BLaER1 (cell line): ENCODE results near the gene RHPN2.

ENCODE experiments used
- H3K27ac ChIP-seq: shearing (Covaris generic); formaldehyde crosslinking; 2 replicates; pipeline ENCODE4 v1.8.1; 2022
- H3K27me3 ChIP-seq: shearing (Covaris generic); formaldehyde crosslinking; 2 replicates; pipeline ENCODE4 v1.8.1; 2022
- H3K36me3 ChIP-seq: shearing (Covaris generic); formaldehyde crosslinking; 2 replicates; pipeline ENCODE4 v1.8.1; 2022
- H3K4me1 ChIP-seq: shearing (Covaris generic); formaldehyde crosslinking; 2 replicates; pipeline ENCODE4 v1.8.1; 2022
- H3K4me2 ChIP-seq: shearing (Covaris generic); formaldehyde crosslinking; 2 replicates; pipeline ENCODE4 v1.8.1; 2022
- H3K4me3 ChIP-seq: shearing (Covaris generic); formaldehyde crosslinking; 2 replicates; pipeline ENCODE4 v1.8.1; 2022
- H3K9ac ChIP-seq: shearing (Covaris generic); formaldehyde crosslinking; 2 replicates; pipeline ENCODE4 v1.8.1; 2022
- H3K9me3 ChIP-seq: shearing (Covaris generic); formaldehyde crosslinking; 2 replicates; pipeline ENCODE4 v1.8.1; 2022
- H4K20me1 ChIP-seq: shearing (Covaris generic); formaldehyde crosslinking; 2 replicates; pipeline ENCODE4 v1.8.1; 2022
- Cebpa-rat ChIP-seq: shearing (Covaris generic); IDR thresholded peaks from 2 replicates; pipeline ENCODE4 v1.8.1; 2022

RHPN2 gene

GRCh38 chr19:33094436-33095067 lies 29.9 kb upstream of the RHPN2 start:
- no peak overlapping the region for H3K27ac ChIP-seq

GRCh38 chr19:33093420-33094210 lies 28.9 kb upstream of the RHPN2 start:
- Histone ChIP-seq H3K4me3 (no peak overlapping the region), H3K9ac (no peak overlapping the region), H3K36me3 (peaks cover 95% of the 10 kb centered on the region), H3K27ac (no peak overlapping the region), H3K9me3 (no peaks in the 10 kb centered on the region), H3K4me1 (no peaks in the 10 kb centered on the region), H3K4me2 (no peak overlapping the region), H4K20me1 (no peaks in the 10 kb centered on the region), H3K27me3 (no peaks in the 10 kb centered on the region)
- TF ChIP-seq Cebpa-rat = no peak

More at GRCh38 chr19:33094436-33095067, 29.9 kb upstream of the RHPN2 start:
- Histone ChIP-seq H3K36me3 (peaks cover 92% of the 10 kb centered on the region), H3K4me1 (no peaks in the 10 kb centered on the region), H3K27me3 (no peaks in the 10 kb centered on the region), H3K4me2 (no peak overlapping the region), H4K20me1 (no peaks in the 10 kb centered on the region), H3K9me3 (no peaks in the 10 kb centered on the region), H3K4me3 (no peak overlapping the region), H3K9ac (no peak overlapping the region)
- no peak for TF ChIP-seq Cebpa-rat

GRCh38 chr19:33090179-33090578 lies 25.5 kb upstream of the RHPN2 start:
- no peak overlapping the region for H3K9ac ChIP-seq
- no peaks in the 10 kb centered on the region for H4K20me1 ChIP-seq
- no peaks in the 10 kb centered on the region for H3K9me3 ChIP-seq
- TF ChIP-seq Cebpa-rat = no peak
- no peak overlapping the region for H3K27ac ChIP-seq
- H3K4me1 ChIP-seq = no peaks in the 10 kb centered on the region
- no peaks in the 10 kb centered on the region for H3K27me3 ChIP-seq
- peaks cover 75% of the 10 kb centered on the region for H3K36me3 ChIP-seq
- H3K4me2 ChIP-seq = no peak overlapping the region
- H3K4me3 ChIP-seq = no peak overlapping the region

GRCh38 chr19:33089010-33089409 lies 24.3 kb upstream of the RHPN2 start:
- Histone ChIP-seq H3K27ac (no peak overlapping the region), H3K27me3 (no peaks in the 10 kb centered on the region), H3K9me3 (no peaks in the 10 kb centered on the region), H4K20me1 (no peaks in the 10 kb centered on the region), H3K9ac (no peak overlapping the region), H3K4me1 (no peaks in the 10 kb centered on the region), H3K4me2 (no peak overlapping the region), H3K36me3 (peaks cover 64% of the 10 kb centered on the region), H3K4me3 (no peak overlapping the region)
- TF ChIP-seq Cebpa-rat = no peak

GRCh38 chr19:33086955-33087354 lies 22.3 kb upstream of the RHPN2 start:
- H3K4me3 ChIP-seq = no peak overlapping the region
- H3K36me3 ChIP-seq = peaks cover 45% of the 10 kb centered on the region
- H3K27ac ChIP-seq = no peak overlapping the region
- no peak for TF ChIP-seq Cebpa-rat
- no peak overlapping the region for H3K4me2 ChIP-seq
- H3K9ac ChIP-seq = no peak overlapping the region
- peaks cover 6% of the 10 kb centered on the region for H3K4me1 ChIP-seq
- no peaks in the 10 kb centered on the region for H4K20me1 ChIP-seq
- no peaks in the 10 kb centered on the region for H3K27me3 ChIP-seq
- no peaks in the 10 kb centered on the region for H3K9me3 ChIP-seq

- Histone ChIP-seq H3K4me3 (no peak overlapping the region), H3K27ac (no peak overlapping the region), H3K36me3 (peaks cover 33% of the 10 kb centered on the region), H4K20me1 (no peaks in the 10 kb centered on the region), H3K27me3 (no peaks in the 10 kb centered on the region), H3K4me1 (peaks cover 10% of the 10 kb centered on the region), H3K9me3 (no peaks in the 10 kb centered on the region), H3K4me2 (no peak overlapping the region), H3K9ac (no peak overlapping the region)
- TF ChIP-seq Cebpa-rat = no peak
Measured at GRCh38 chr19:33085570-33086128, 21.0 kb upstream of the RHPN2 start.

- peak within 1 kb of the TSS; percentile 79 for H3K27ac ChIP-seq
- TF ChIP-seq Cebpa-rat = no peak
- peaks cover 6% of the 10 kb centered on the region; the same call in 1 of the 2 replicates for H3K36me3 ChIP-seq
- peak within 1 kb of the TSS; percentile 90 for H3K4me2 ChIP-seq
- peak within 1 kb of the TSS; percentile 89 for H3K9ac ChIP-seq
- no peaks in the 10 kb centered on the region for H3K9me3 ChIP-seq
- no peaks in the 10 kb centered on the region for H3K27me3 ChIP-seq
- H3K4me3 ChIP-seq = peak within 1 kb of the TSS; percentile 90
- H3K4me1 ChIP-seq = peaks cover 22% of the 10 kb centered on the region
- H4K20me1 ChIP-seq = no peaks in the 10 kb centered on the region
Measured at GRCh38 chr19:33080761-33081681, 16.3 kb upstream of the RHPN2 start, which contains the start of gene GPATCH1. Gene GPATCH1 (plus strand): TSS chr19:33081181. CDS start chr19:33081194, 13 bp downstream.

GRCh38 chr19:33075519-33075918 lies 10.8 kb upstream of the RHPN2 start:
- no peaks in the 10 kb centered on the region for H3K27me3 ChIP-seq
- no peak for TF ChIP-seq Cebpa-rat
- H3K36me3 ChIP-seq = no peaks in the 10 kb centered on the region
- no peak overlapping the region for H3K4me3 ChIP-seq
- H3K4me2 ChIP-seq = no peak overlapping the region
- no peaks in the 10 kb centered on the region for H4K20me1 ChIP-seq
- peaks cover 11% of the 10 kb centered on the region; the same call in 1 of the 2 replicates for H3K4me1 ChIP-seq
- no peaks in the 10 kb centered on the region for H3K9me3 ChIP-seq
- H3K9ac ChIP-seq = no peak overlapping the region
- H3K27ac ChIP-seq = no peak overlapping the region

- no peaks in the 10 kb centered on the region for H3K9me3 ChIP-seq
- H3K27me3 ChIP-seq = no peaks in the 10 kb centered on the region
- H3K9ac ChIP-seq = no peak overlapping the region
- H3K36me3 ChIP-seq = no peaks in the 10 kb centered on the region
- H3K4me2 ChIP-seq = no peak overlapping the region
- no peak overlapping the region for H3K4me3 ChIP-seq
- no peak for TF ChIP-seq Cebpa-rat
- H3K27ac ChIP-seq = no peak overlapping the region
- H4K20me1 ChIP-seq = no peaks in the 10 kb centered on the region
- H3K4me1 ChIP-seq = no peaks in the 10 kb centered on the region
Measured at GRCh38 chr19:33071887-33072286, 7.2 kb upstream of the RHPN2 start.
